Neural cell (in vitro differentiated cells): ENCODE data around the gene ENOX1. TPM values are rescaled to one million over a fixed set of nuclear protein-coding genes. Genes with fewer than 3 reads are reported as not detected.

Experiments
- H2AFZ ChIP-seq: fragments of 200-600, 300-800 bp; sonication (generic), shearing (Covaris generic); 2 replicates; pipeline ENCODE4 v1.6.0; 2014; ENCODE audit warnings: low read depth, mild to moderate bottlenecking, antibody characterized with exemption, low read length, moderate library complexity
- H3F3A ChIP-seq: fragments of 200-600 bp; shearing (Covaris generic); 2 replicates; pipeline ENCODE4 v1.6.1; 2016; ENCODE audit warnings: mild to moderate bottlenecking, moderate library complexity, mixed read lengths, antibody characterized with exemption, low read length; ENCODE audit not compliant: insufficient read depth, poor library complexity, severe bottlenecking
- H3K27ac ChIP-seq: fragments of 200-600, 300-800 bp; sonication (generic), shearing (Covaris generic); 2 replicates; pipeline ENCODE4 v1.5.1; 2014; ENCODE audit warnings: mild to moderate bottlenecking, low read length, moderate library complexity
- H3K27me3 ChIP-seq: fragments of 300-800, 200-600 bp; sonication (generic), shearing (Covaris generic); 2 replicates; pipeline ENCODE4 v1.6.0; 2014; ENCODE audit warnings: mild to moderate bottlenecking, low read depth, low read length, moderate library complexity; ENCODE audit not compliant: insufficient read depth
- H3K36me3 ChIP-seq: fragments of 300-800, 200-600 bp; sonication (generic), shearing (Covaris generic); 2 replicates; pipeline ENCODE4 v1.5.1; 2014; ENCODE audit warnings: mild to moderate bottlenecking, antibody characterized with exemption, low read length, moderate library complexity; ENCODE audit not compliant: insufficient read depth
- H3K4me2 ChIP-seq: fragments of 300-800, 200-600 bp; sonication (generic), shearing (Covaris generic); 2 replicates; pipeline ENCODE4 v1.6.0; 2014; ENCODE audit warnings: mild to moderate bottlenecking, low read length
- H3K4me3 ChIP-seq: fragments of 300-800, 200-600 bp; sonication (generic), shearing (Covaris generic); 2 replicates; pipeline ENCODE4 v1.5.1; 2014; ENCODE audit warnings: mild to moderate bottlenecking, low read length, moderate library complexity
- H3K79me2 ChIP-seq: fragments of 200-600 bp; shearing (Covaris generic); replicated peaks from 2 replicates; pipeline ENCODE4 v1.6.0; 2014; ENCODE audit warnings: mild to moderate bottlenecking, low read length, moderate library complexity; ENCODE audit not compliant: insufficient read depth
- H3K9ac ChIP-seq: fragments of 300-800, 200-600 bp; sonication (generic), shearing (Covaris generic); 2 replicates; pipeline ENCODE4 v1.6.1; 2016; ENCODE audit warnings: mild to moderate bottlenecking, low read length, mixed read lengths
- H3K9me2 ChIP-seq: fragments of 200-600 bp; shearing (Covaris generic); 2 replicates; pipeline ENCODE4 v1.6.1; 2016; ENCODE audit warnings: mild to moderate bottlenecking, low read length, mixed read lengths; ENCODE audit not compliant: insufficient read depth
- H3K9me3 ChIP-seq: fragments of 200-600, 300-800 bp; sonication (generic), shearing (Covaris generic); 2 replicates; pipeline ENCODE4 v1.6.1; 2016; ENCODE audit warnings: mild to moderate bottlenecking, mixed run types, low read length, moderate library complexity, mixed read lengths
- H4K20me1 ChIP-seq: fragments of 200-600 bp; shearing (Covaris generic); 2 replicates; pipeline ENCODE4 v1.6.1; 2016; ENCODE audit warnings: mild to moderate bottlenecking, mixed run types; ENCODE audit not compliant: insufficient read depth
- CTCF ChIP-seq: fragments of 450-650 bp; IDR thresholded peaks from 2 replicates; pipeline ENCODE4 v1.5.1; 2014; ENCODE audit warnings: antibody characterized with exemption, mild to moderate bottlenecking, moderate library complexity; ENCODE audit not compliant: poor library complexity, severe bottlenecking
- EP300 ChIP-seq: fragments of 450-650 bp; conservative IDR thresholded peaks from 2 replicates; pipeline ENCODE4 v1.6.1; 2014; ENCODE audit warnings: antibody characterized with exemption, mild to moderate bottlenecking, moderate library complexity; ENCODE audit not compliant: poor library complexity, severe bottlenecking
- EZH2 ChIP-seq: fragments of 200-600, 300-800 bp; shearing (Covaris generic), sonication (generic); IDR thresholded peaks from 2 replicates; pipeline ENCODE4 v1.6.1; 2014; ENCODE audit warnings: antibody characterized with exemption, low read length, borderline replicate concordance, mild to moderate bottlenecking; ENCODE audit not compliant: insufficient read depth, poor library complexity, severe bottlenecking
- MXI1 ChIP-seq: fragments of 450-650 bp; conservative IDR thresholded peaks from 2 replicates; pipeline ENCODE4 v1.6.1; 2014; ENCODE audit warnings: antibody characterized with exemption, mild to moderate bottlenecking; ENCODE audit not compliant: poor library complexity, severe bottlenecking
- POLR2AphosphoS5 ChIP-seq: IDR thresholded peaks from 2 replicates; pipeline ENCODE4 v1.6.1; 2012
- RAD21 ChIP-seq: fragments of 450-650 bp; conservative IDR thresholded peaks from 2 replicates; pipeline ENCODE4 v1.6.1; 2014; ENCODE audit warnings: antibody characterized with exemption, mild to moderate bottlenecking, moderate library complexity
- REST ChIP-seq: IDR thresholded peaks from 2 replicates; pipeline ENCODE4 v1.6.1; 2012; ENCODE audit warnings: borderline replicate concordance
- SMC3 ChIP-seq: fragments of 450-650 bp; conservative IDR thresholded peaks from 2 replicates; pipeline ENCODE4 v1.6.1; 2014; ENCODE audit warnings: antibody characterized with exemption, mild to moderate bottlenecking, moderate library complexity; ENCODE audit not compliant: poor library complexity
- TAF1 ChIP-seq: IDR thresholded peaks from 2 replicates; pipeline ENCODE4 v1.6.1; 2012; ENCODE audit warnings: low read depth
- polyA plus RNA-seq: library from polyadenylated mRNA; depleted of rRNA; stranded (reverse); fragments of >200 nt; gene quantifications from 2 replicates; pipeline ENCODE4 v1.2.3, GENCODE V29; 2014

ENOX1 gene
- polyA plus RNA-seq, 1 donor from 2014 or later = 42.6 TPM

GRCh38 chr13:43383498-43384165 lies 403.1 kb downstream of the ENOX1 start:
- no peaks in the 10 kb centered on the region for H3K27me3 ChIP-seq
- H3F3A ChIP-seq = no peaks in the 10 kb centered on the region
- no peak overlapping the region for H2AFZ ChIP-seq
- H3K9me2 ChIP-seq = no peaks in the 10 kb centered on the region
- no peaks in the 10 kb centered on the region for H3K79me2 ChIP-seq
- TF ChIP-seq TAF1 = no peak
- TF ChIP-seq POLR2AphosphoS5 = peak; percentile 47
- no peak overlapping the region for H3K9ac ChIP-seq
- no peak overlapping the region for H3K27ac ChIP-seq
- H3K4me2 ChIP-seq = no peak overlapping the region
- no peaks in the 10 kb centered on the region for H3K36me3 ChIP-seq
- no peaks in the 10 kb centered on the region for H4K20me1 ChIP-seq
- H3K4me3 ChIP-seq = no peak overlapping the region
- no peaks in the 10 kb centered on the region for H3K9me3 ChIP-seq

GRCh38 chr13:43379738-43380137 lies 407.0 kb downstream of the ENOX1 start:
- H3K27ac ChIP-seq = no peak overlapping the region

More at GRCh38 chr13:43379738-43380137, 407.0 kb downstream of the ENOX1 start:
- H3K9me2 ChIP-seq = no peaks in the 10 kb centered on the region
- no peak overlapping the region for H3K9ac ChIP-seq
- TF ChIP-seq SMC3 (no peak), POLR2AphosphoS5 (no peak), MXI1 (no peak), CTCF (no peak), EP300 (no peak), RAD21 (no peak), REST (no peak), EZH2 (no peak), TAF1 (no peak)
- no peaks in the 10 kb centered on the region for H3K79me2 ChIP-seq
- H3K27me3 ChIP-seq = no peaks in the 10 kb centered on the region
- no peak overlapping the region for H2AFZ ChIP-seq
- H4K20me1 ChIP-seq = no peaks in the 10 kb centered on the region
- H3K9me3 ChIP-seq = no peaks in the 10 kb centered on the region
- no peak overlapping the region for H3K4me3 ChIP-seq
- H3K4me2 ChIP-seq = no peak overlapping the region
- H3F3A ChIP-seq = no peaks in the 10 kb centered on the region
- no peaks in the 10 kb centered on the region for H3K36me3 ChIP-seq
